Lung (tissue), 12 donors: ENCODE measurements around the gene SLC7A6OS. TPM values are rescaled to one million over a fixed set of nuclear protein-coding genes. Genes with fewer than 3 reads are reported as not detected.

ENCODE experiments used
- ATAC-seq: fragments of 200-7000 bp; cut with Tn5 transposase; one replicate; pipeline ENCODE4 v1.9.1; 2020; ENCODE audit warnings: moderate number of reproducible peaks; ENCODE audit not compliant: insufficient read depth, low FRiP score
- DNase-seq, 3 donors: peaks; one replicate each; pipeline ENCODE4 v3.0.0-alpha.2; 2013 to 2017
- H3K27ac ChIP-seq, 2 donors: one replicate each; pipeline ENCODE4 v1.5.1; 2013; ENCODE audit warnings: mild to moderate bottlenecking in 2 of 2, moderate library complexity in 2 of 2, control low read depth in 1 of 2, inconsistent platforms in 1 of 2, low read depth in 1 of 2, low read length in 1 of 2
- H3K27me3 ChIP-seq, 3 donors: one replicate each; pipeline ENCODE4 v1.5.1; 2013; ENCODE audit warnings: low read length in 2 of 3; ENCODE audit not compliant: control insufficient read depth in 3 of 3, insufficient read depth in 3 of 3
- H3K36me3 ChIP-seq, 4 donors: one replicate each; pipeline ENCODE4 v1.5.1; 2013; ENCODE audit warnings: low read length in 4 of 4, mild to moderate bottlenecking in 1 of 4, moderate library complexity in 1 of 4; ENCODE audit not compliant: control insufficient read depth in 4 of 4, insufficient read depth in 4 of 4
- H3K4me1 ChIP-seq, 5 donors: one replicate each; pipeline ENCODE4 v1.5.1; 2013; ENCODE audit warnings: low read length in 5 of 5, mild to moderate bottlenecking in 2 of 5, moderate library complexity in 1 of 5; ENCODE audit not compliant: control insufficient read depth in 5 of 5, insufficient read depth in 5 of 5
- H3K4me3 ChIP-seq: one replicate; pipeline ENCODE4 v1.5.1; 2013; ENCODE audit warnings: mild to moderate bottlenecking, control low read depth, moderate library complexity
- H3K9ac ChIP-seq, 2 donors: one replicate each; pipeline ENCODE4 v1.5.1; 2013; ENCODE audit warnings: low read length in 2 of 2, control low read depth in 1 of 2; ENCODE audit not compliant: insufficient read depth in 1 of 2
- H3K9me3 ChIP-seq, 4 donors: one replicate each; pipeline ENCODE4 v1.5.1; 2013; ENCODE audit warnings: low read length in 3 of 4, mild to moderate bottlenecking in 1 of 4, moderate library complexity in 1 of 4; ENCODE audit not compliant: control insufficient read depth in 4 of 4, insufficient read depth in 3 of 4
- WGBS, 2 donors: extraction: QIAGEN DNeasy Blood & Tissue Kit; methylation state at CpG; one replicate each; pipeline ENCODE4 v1.1.7; 2013; 5-methylcytosine and 5-hydroxymethylcytosine counted together
- polyA plus RNA-seq, 2 donors: library from polyadenylated mRNA; stranded (reverse); fragments of 200-250 nt; gene quantifications; one replicate each; pipeline ENCODE4 v1.2.1, GENCODE V29; 2013
- total RNA-seq, 2 donors: library from RNA; depleted of rRNA in 1 of 2; stranded (reverse); fragments of >200 nt in 1 of 2; gene quantifications; one replicate each; pipeline ENCODE4 v1.2.1, GENCODE V29; 2014 to 2021
- TF ChIP-seq, protein P1 (sequence below): IDR thresholded peaks from 2 replicates; pipeline ENCODE4 v1.5.1; 2012; ENCODE audit warnings: mild to moderate bottlenecking; ENCODE audit errors: control extremely low read depth, extremely low read depth
- donor health status: control.
- donor health status: control.
- donor health status: Bipolar disorder and iron deficiency.
- donor health status: healthy.
- donor health status: DM: yes; HTN: yes; CAD: no.

Gene SLC7A6OS
- total and polyA plus RNA-seq, 4 donors: 6.3 to 18.9 (median 12.0) TPM

DNA sequence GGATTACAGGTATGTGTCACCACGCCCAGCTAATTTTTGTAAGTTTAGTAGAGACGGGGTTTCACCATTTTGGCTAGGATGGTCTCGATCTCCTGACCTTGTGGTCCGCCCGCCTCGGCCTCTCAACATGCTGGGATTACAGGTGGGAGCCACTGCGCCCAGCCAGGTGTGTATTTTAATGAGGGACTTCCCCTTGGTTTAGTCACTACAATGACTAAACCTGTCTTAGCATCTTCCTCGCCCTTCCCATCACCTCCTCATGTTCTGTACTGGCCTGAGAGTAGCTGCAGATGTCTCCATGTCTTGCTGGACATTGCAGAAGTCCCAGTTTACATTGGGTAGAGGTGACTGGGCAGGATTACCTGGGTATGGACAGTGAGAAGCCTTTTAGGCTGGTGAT is 36.9 kb downstream of the SLC7A6OS start:
- no peak for DNase-seq
- Histone ChIP-seq H3K27me3 (no peaks in the 10 kb centered on the region), H3K9me3 (peaks cover 0 to 3% (median 0%) of the 10 kb centered on the region in 4 donors), H3K36me3 (peaks cover 0 to 14% (median 4%) of the 10 kb centered on the region in 4 donors), H3K9ac (no peak overlapping the region), H3K4me3 (no peak overlapping the region), H3K4me1 (peaks cover 0 to 20% (median 0%) of the 10 kb centered on the region in 5 donors), H3K27ac (no peak overlapping the region)
- no peak for ATAC-seq
- WGBS, 2 donors: 96% methylated on average over 8 of the region's 8 CpGs
- TF ChIP-seq, protein P1, sequence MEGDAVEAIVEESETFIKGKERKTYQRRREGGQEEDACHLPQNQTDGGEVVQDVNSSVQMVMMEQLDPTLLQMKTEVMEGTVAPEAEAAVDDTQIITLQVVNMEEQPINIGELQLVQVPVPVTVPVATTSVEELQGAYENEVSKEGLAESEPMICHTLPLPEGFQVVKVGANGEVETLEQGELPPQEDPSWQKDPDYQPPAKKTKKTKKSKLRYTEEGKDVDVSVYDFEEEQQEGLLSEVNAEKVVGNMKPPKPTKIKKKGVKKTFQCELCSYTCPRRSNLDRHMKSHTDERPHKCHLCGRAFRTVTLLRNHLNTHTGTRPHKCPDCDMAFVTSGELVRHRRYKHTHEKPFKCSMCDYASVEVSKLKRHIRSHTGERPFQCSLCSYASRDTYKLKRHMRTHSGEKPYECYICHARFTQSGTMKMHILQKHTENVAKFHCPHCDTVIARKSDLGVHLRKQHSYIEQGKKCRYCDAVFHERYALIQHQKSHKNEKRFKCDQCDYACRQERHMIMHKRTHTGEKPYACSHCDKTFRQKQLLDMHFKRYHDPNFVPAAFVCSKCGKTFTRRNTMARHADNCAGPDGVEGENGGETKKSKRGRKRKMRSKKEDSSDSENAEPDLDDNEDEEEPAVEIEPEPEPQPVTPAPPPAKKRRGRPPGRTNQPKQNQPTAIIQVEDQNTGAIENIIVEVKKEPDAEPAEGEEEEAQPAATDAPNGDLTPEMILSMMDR: no peak

DNA sequence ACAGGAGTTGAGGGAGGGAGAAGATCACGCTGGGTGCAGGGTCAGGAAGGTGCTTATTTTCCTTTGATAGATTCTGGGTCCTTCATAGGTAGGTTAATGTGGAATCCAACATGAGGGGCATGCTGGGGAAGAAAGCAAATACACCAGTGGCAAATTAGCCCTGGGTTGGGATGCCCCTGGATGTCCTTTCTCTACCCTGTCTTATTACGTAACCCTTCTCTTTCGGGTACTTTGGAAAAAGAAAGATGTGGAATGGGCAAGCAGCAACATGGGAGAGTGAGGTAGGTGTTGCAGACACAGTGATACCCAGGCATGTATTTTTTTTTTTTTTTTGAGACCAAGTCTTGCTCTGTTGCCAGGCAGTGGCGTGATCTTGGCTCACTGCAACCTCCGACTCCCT is 37.3 kb downstream of the SLC7A6OS start:
- Histone ChIP-seq H3K9ac (no peak overlapping the region), H3K4me3 (no peak overlapping the region), H3K9me3 (peaks cover 0 to 3% (median 0%) of the 10 kb centered on the region in 4 donors), H3K27me3 (no peaks in the 10 kb centered on the region), H3K4me1 (peaks cover 0 to 20% (median 0%) of the 10 kb centered on the region in 5 donors), H3K27ac (no peak overlapping the region), H3K36me3 (peaks cover 0 to 14% (median 4%) of the 10 kb centered on the region in 4 donors)
- ATAC-seq (no peak), DNase-seq (no peak)
- TF ChIP-seq, protein P1: no peak
- 93% methylated on average over 5 of the region's 5 CpGs for WGBS, 2 donors

DNA sequence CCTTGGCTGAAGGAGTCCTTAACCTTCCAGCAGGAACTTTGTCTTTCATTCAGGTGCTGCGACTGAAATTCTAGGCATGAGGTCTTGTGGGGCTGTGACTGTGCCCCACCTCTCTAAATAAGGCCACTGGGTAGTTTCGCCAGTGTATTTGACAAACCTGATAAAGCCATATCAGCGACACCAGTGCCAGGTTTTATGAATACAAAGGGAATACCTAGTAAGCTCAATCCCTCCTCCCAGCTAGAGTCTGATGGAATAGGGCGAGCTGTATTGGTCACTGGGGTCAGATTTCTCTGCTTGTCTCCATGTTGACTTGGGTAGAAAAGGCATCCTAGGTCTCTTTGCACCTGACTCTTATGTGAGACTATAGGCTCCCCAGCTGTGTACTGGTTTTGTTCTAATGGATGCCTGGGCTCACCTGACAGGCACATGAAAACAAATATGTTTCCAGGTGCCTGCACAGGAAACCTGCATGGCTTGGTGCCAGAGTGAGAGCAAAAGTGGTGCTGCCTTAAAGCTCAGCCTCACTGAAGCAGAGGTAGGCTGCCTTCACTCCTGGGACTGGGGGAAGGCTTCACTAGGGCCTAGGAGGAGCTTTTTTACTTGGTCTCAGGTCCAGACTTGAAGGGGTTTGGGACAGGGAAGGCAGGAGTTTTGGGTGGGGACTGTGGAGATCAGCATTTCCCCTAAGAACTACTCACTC is 38.1 kb downstream of the SLC7A6OS start:
- peak overlapping the region; percentile 41 to 48 for H3K27ac ChIP-seq
- peaks cover 0 to 14% (median 4%) of the 10 kb centered on the region in 4 donors for H3K36me3 ChIP-seq
- peaks cover 0 to 26% (median 4%) of the 10 kb centered on the region in 5 donors for H3K4me1 ChIP-seq
- WGBS, 2 donors: 84 to 92% methylated on average over 4 of the region's 4 CpGs
- H3K9me3 ChIP-seq: peaks cover 0 to 3% (median 0%) of the 10 kb centered on the region in 4 donors
- H3K27me3 ChIP-seq: no peaks in the 10 kb centered on the region
- no peak overlapping the region for H3K4me3 ChIP-seq
- TF ChIP-seq, protein P1: no peak
- H3K9ac ChIP-seq: no peak overlapping the region
- DNase-seq (peak; percentile 18 to 43 (median 21)), ATAC-seq (no peak)
